GM12865 (cell line): ENCODE results near the gene FAM13A.
A peak's percentile ranks its signal among the peaks of the same experiment; 100 is the strongest.
"Not testable (repeated sequence)": the region's sequence is repeated elsewhere in the genome, so short reads cannot be mapped to it uniquely, and the experiment has no call there.

ENCODE experiments used
- DNase-seq: peaks from one replicate; pipeline ENCODE4 v3.0.0; 2010; ENCODE audit warnings: low read depth
- H3K4me3 ChIP-seq: 2 replicates; pipeline ENCODE4 v1.5.1; 2011; ENCODE audit warnings: mild to moderate bottlenecking, low read depth, low read length, control low read depth
- CTCF ChIP-seq: IDR thresholded peaks from 2 replicates; pipeline ENCODE4 v1.5.1; 2011; ENCODE audit warnings: low read length, control low read depth, low read depth, inconsistent platforms; ENCODE audit not compliant: insufficient read depth; ENCODE audit errors: missing control alignments

FAM13A gene

GRCh38 chr4:88859191-88859812, 197.7 kb downstream of the FAM13A start:
- no peak for DNase-seq
- no peak for TF ChIP-seq CTCF
- no peak overlapping the region for H3K4me3 ChIP-seq

GRCh38 chr4:88858752-88859151, 198.2 kb downstream of the FAM13A start:
- H3K4me3 ChIP-seq, result no peak overlapping the region
- TF ChIP-seq CTCF, result no peak
- DNase-seq, result peak; percentile 54

- TF ChIP-seq CTCF, result no peak
- no peak for DNase-seq
- H3K4me3 ChIP-seq, result no peak overlapping the region
Observed at GRCh38 chr4:88857588-88857987, 199.4 kb downstream of the FAM13A start.

GRCh38 chr4:88854481-88854880, 202.5 kb downstream of the FAM13A start:
- H3K4me3 ChIP-seq, result no peak overlapping the region
- TF ChIP-seq CTCF, result no peak
- DNase-seq, result no peak

- not testable (repeated sequence) for DNase-seq, H3K4me3 ChIP-seq
Observed at GRCh38 chr4:88853583-88853982, 203.4 kb downstream of the FAM13A start.

GRCh38 chr4:88846206-88846790, 210.7 kb downstream of the FAM13A start:
- TF ChIP-seq CTCF, result no peak
- DNase-seq, result no peak
- H3K4me3 ChIP-seq, result no peak overlapping the region

- no peak for DNase-seq
- no peak overlapping the region for H3K4me3 ChIP-seq
- no peak for TF ChIP-seq CTCF
Observed at GRCh38 chr4:88843067-88843685, 213.8 kb downstream of the FAM13A start.
